Coronary artery (tissue), 2 donors: Measurements from ENCODE around the gene ERP27.

Source experiments
- DNase-seq: peaks from one replicate; pipeline ENCODE4 v3.0.0-alpha.2; 2017; ENCODE audit warnings: low spot score
- H3K27ac ChIP-seq, 2 donors: fragments of 200-600 bp; sonication (generic); one replicate each; pipeline ENCODE4 v1.5.1; 2016 to 2019
- H3K4me3 ChIP-seq: fragments of 200-600 bp; sonication (generic); 2 replicates; pipeline ENCODE4 v1.5.1; 2016; ENCODE audit warnings: mild to moderate bottlenecking, moderate library complexity
- CTCF ChIP-seq: fragments of 200-600 bp; sonication (generic); IDR thresholded peaks from one replicate; pipeline ENCODE4 v1.5.1; 2019; ENCODE audit warnings: antibody characterized with exemption

Gene ERP27

GRCh38 chr12:14968478-14968877 lies 30.1 kb upstream of the ERP27 start:
- Histone ChIP-seq H3K27ac (no peak overlapping the region), H3K4me3 (no peak overlapping the region)
- DNase-seq = no peak
- TF ChIP-seq CTCF = no peak

- no peak for DNase-seq
- Histone ChIP-seq H3K27ac (no peak overlapping the region), H3K4me3 (no peak overlapping the region)
- TF ChIP-seq CTCF = no peak
Measured at GRCh38 chr12:14965221-14965620, 26.9 kb upstream of the ERP27 start.

GRCh38 chr12:14964406-14964805 lies 26.1 kb upstream of the ERP27 start:
- Histone ChIP-seq H3K27ac (no peak overlapping the region), H3K4me3 (no peak overlapping the region)
- DNase-seq = no peak
- no peak for TF ChIP-seq CTCF

GRCh38 chr12:14963520-14963919 lies 25.2 kb upstream of the ERP27 start:
- Histone ChIP-seq H3K4me3 (no peak overlapping the region), H3K27ac (peak overlapping the region in 1 of 2 donors; percentile 8)
- no peak for DNase-seq
- no peak for TF ChIP-seq CTCF

- H3K27ac ChIP-seq = peak overlapping the region in 1 of 2 donors; percentile 87
- DNase-seq = no peak
- no peak for TF ChIP-seq CTCF
- H3K4me3 ChIP-seq = no peak overlapping the region
Measured at GRCh38 chr12:14962797-14963196, 24.5 kb upstream of the ERP27 start.

GRCh38 chr12:14962153-14962539 lies 23.8 kb upstream of the ERP27 start:
- Histone ChIP-seq H3K4me3 (peak overlapping the region; percentile 63), H3K27ac (peak overlapping the region; percentile 35 to 87)
- DNase-seq = no peak
- no peak for TF ChIP-seq CTCF

- peak within 1 kb of the TSS; percentile 63 for H3K4me3 ChIP-seq
- DNase-seq = no peak
- H3K27ac ChIP-seq = peak within 1 kb of the TSS; percentile 35 to 87
- TF ChIP-seq CTCF = no peak
Measured at GRCh38 chr12:14961466-14962152, 23.3 kb upstream of the ERP27 start, which contains the start of gene ARHGDIB. TSS of gene ARHGDIB (minus strand) at chr12:14961601. CDS start at chr12:14950712, 10,889 bp downstream.
